Umbilical cord (tissue), 2 donors: ENCODE data around the gene ABLIM1. TPM values are rescaled to one million over a fixed set of nuclear protein-coding genes. Genes with fewer than 3 reads are reported as not detected.

Source experiments
- DNase-seq: peaks from one replicate; pipeline ENCODE4 v3.0.0-alpha.2; 2015; ENCODE audit warnings: low spot score
- total RNA-seq: library from RNA; depleted of rRNA; stranded (reverse); fragments of >200 nt; gene quantifications from one replicate; pipeline ENCODE4 v1.2.3, GENCODE V29; 2014; ENCODE audit warnings: low replicate concordance; ENCODE audit not compliant: insufficient read depth

Gene ABLIM1
- total RNA-seq, 1 donor from 2014 or later: 70.5 TPM

GRCh38 chr10:114648368-114648767 lies 9.7 kb downstream of the ABLIM1 start:
- peak; percentile 72 for DNase-seq

GRCh38 chr10:114647545-114648138 lies 10.4 kb downstream of the ABLIM1 start:
- DNase-seq: no peak

GRCh38 chr10:114646426-114646825 lies 11.6 kb downstream of the ABLIM1 start:
- no peak for DNase-seq

DNA sequence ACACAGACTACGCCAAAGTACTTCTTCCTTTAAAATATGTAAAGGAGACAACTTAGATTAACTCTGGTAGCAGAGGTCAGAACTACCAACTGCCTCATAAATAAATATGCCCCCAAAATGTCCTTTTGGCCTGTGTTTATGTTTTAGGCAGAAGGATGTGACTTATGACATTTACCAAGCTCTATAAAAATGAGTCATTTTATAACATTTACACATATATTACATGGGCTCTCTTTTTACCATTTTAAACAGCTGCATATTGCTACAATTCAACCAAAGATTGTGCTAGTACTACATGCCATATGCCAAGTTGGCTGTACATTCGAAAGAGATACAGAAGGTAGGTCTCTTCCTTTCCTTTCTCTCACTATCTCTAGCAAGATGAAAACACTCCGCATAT lies 12.4 kb downstream of the ABLIM1 start:
- DNase-seq: no peak

DNA sequence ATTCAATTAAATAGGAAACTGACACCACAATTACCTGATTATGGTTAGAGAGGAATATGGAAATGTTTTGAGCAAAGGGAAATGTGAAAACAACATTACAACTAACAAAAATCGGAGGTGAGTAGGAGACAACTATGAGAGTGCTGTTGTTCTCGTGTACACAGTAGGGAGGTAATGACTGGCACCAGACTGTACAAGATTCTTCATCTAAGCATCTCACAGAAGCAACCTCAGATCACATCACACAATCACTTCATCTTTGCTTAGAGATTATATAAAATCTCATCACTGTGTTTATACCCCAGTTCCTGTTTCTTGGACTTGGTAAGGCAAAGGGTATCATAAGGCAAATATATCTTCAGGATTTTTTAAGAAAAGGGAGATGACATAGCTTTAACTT lies 14.9 kb downstream of the ABLIM1 start:
- no peak for DNase-seq

DNA sequence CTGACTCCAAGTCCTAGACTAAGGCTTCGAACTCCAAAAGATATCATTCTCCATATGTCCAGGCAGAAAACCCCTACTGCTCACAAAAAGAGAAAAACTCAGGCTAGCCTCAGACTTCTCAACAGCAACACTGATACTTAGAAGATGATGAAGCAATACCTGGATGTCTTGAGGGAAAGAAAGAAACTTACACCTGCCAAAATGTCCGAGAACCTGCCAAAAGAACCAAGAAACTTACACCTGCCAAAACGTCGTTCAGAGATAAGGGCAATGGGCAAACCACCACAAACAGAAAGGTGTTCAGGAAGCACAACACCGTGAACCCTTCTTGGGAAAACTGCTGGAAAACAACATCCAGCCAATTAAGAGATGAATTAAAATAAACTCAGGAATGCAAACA lies 15.3 kb downstream of the ABLIM1 start:
- no peak for DNase-seq

- DNase-seq: no peak
These were observed 19.1 kb downstream of the ABLIM1 start for GRCh38 chr10:114638821-114639625.

DNA sequence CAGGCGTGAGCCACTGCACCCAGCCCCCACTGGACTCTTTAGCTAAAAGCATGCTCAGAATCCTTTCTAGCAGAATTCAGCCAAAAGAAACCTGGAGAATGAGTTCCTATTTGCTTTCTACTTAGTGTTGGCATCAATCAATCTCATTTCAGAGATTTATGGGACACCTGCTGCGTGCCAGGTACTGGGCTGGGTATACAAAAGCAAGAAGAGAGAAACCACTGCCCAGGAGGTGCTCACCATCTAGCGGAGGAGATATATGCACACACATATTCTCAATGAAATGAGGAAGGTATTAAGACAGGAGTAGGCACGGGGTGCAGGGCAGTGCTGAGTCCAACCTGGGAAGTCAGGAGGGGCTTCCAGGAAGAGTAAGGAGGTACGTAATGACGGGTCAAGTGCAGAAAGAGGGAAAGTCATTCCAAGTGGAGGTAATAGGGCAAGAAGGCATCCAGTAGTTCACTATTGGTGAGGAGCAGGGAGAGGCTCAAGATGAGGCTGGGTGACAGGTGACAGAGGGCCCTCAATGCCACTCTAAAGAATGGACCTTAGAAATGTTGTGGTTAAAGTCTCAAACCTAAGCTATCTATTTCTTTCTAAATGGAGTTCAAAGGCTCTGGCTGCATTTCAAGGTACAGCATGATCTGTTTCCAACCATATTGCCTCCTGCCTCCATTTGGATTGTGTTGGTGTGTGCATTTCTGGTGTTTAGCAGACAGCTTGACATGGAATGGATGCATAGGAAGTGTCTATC lies 22.1 kb downstream of the ABLIM1 start:
- no peak for DNase-seq

- no peak for DNase-seq
These were observed 23.0 kb downstream of the ABLIM1 start for GRCh38 chr10:114635101-114635500.

DNA sequence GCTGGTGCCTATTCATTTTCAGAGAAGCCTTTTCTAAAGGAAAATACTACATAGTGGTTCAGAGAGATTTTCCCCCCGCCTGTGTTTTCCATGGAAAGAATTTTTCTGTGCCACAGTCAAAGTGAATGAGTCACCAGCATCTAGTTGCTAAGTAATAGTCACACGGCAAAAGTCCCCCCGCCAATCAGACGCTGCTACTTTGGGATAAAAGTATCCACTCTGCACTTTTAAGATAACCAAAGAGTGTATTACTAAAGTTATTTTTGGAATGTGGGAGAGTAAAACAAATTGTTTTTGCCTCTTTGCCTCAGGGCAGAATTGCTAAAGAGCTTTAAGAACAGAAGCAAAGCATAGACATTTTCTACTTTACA lies 23.5 kb downstream of the ABLIM1 start:
- DNase-seq: peak; percentile 96

DNA sequence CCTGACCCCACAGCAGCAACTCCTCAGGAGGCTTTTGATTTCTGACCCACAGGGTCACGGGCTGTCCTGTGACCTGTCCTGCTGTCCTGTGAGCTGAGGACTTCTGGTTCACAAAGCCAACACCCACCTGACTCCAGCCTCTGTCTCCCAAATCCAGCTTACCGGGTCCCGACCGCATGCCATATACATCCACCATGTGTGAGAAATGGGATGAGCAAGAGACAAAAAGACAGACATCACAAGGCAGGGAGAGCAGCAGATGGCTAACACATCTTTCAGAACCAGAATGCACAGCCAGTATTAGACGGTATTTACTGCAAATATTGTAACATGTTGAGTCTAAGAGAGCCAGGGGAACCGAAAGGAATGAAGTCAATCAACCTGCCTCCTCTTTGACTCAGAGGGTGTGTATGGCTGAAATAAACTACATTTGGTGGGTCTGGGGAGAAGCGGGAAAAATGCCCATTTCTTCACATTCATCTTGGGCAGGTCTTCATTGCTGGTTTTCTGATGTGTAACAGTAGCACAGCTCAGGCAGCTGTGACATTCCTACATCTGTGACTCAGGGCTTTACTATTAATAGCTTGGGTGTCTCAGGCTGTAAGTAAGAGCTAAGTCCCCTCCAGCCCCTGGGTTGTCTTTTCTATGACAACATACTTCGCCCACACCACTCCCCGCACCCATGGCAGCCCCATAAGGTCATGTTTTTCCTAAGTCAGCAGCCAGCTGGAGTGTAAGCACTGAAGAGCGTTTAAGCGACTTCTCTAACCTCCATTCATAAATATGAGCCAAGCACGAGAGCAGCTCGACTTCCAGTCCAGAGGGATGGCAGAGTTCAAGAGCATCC lies 25.0 kb downstream of the ABLIM1 start:
- DNase-seq: peak; percentile 90

DNA sequence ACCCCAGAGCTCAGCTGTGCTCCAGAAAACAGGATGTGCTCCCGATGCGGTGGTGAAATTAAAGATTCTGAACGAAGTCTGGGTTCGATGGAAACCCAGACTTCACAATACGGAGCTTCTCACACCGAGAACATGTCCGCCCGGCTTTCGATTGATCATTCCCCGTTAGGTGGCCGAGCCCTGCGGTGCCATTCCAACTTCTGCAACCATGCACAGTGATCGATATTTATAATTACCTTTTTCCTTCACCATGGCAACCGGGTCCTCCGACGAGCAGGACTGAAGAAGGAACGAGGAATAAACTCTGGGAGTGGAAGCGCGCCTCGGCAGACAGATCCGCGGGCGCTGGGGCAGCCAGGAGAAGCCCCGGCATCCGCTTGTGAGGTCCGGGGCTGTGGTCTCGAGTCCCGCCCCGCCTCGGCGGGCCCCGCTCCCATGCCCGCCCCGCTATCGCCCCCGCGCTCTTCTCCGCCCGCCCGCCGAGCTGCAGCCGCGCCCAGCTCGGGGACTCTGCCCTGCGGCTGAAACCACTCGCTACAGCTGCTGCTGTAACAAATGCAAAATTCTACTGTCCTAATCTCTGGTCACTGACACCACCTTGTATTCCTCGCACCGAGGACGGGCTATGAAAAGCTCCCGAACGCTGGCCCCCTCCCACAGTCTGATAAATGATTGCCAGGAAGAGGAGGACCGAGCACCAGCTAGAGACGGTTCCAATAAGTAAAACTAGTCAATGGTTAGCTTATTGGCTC lies 26.2 kb downstream of the ABLIM1 start:
- peak; percentile 67 for DNase-seq

DNA sequence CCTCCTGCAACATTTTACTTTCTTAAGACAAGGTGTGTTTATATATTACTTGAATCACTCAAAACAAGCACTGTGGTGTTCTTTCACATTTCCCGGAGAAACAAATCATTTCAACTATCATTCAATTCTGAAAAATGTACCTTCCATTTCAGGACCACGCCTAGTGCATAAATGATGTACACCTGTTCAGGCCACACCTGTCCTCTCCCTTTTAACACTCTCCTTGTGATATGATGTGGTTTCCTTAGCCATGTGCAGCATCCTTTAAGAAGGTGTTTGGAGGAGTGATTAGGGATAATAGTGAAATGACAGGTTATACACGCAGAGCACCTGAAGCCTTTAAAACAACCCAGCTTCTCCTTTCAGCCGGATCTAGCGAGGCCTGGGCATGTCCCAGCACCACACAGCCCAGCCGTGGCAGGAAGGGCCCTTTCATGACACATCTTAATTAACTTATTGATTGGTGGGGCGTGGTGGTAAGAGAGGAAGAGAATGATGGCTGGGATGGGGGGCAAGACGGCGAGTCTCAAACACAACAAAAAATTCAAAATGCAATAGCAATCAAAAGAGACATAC lies 26.9 kb downstream of the ABLIM1 start:
- no peak for DNase-seq

GRCh38 chr10:114629824-114630730 lies 28.0 kb downstream of the ABLIM1 start:
- no peak for DNase-seq

- DNase-seq: no peak
These were observed 28.8 kb downstream of the ABLIM1 start for GRCh38 chr10:114629083-114629823.

DNA sequence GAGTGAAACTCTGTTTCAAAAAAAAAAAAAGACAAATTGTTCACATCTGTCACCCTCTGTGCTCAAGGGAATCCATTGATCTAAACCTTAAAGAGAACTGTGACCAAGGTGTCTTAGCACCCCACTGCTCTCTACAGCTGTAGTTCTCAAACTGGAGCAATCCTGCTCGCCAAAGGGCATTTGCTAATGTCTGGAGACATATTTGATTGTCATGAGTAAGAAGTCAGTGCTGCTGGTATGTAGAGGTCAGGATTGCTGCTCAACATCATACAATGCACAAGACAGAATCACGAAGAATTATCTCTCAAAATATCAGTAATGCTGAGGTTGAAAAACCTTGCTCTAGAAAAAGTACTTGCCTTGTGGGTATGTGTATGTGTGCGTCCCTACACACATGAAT lies 30.0 kb downstream of the ABLIM1 start:
- DNase-seq: no peak

DNA sequence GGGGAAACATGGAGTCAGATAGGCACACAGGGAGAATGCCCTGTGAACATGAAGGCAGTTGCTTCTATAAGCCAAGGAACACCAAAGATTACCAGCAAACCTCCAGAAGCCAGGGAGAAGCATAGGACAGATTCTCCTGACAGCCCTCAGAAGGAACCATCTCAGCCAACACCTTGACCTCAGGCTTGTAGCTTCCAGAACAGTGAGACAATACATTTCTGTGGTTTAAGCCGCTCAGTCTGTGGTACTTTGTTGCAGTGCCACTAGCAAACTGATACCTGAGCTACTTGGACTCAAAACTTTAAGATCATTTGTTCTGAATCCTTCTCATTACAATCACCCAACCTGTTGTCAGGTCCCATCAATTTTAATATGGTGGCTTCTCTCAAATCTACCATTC lies 31.2 kb downstream of the ABLIM1 start:
- no peak for DNase-seq

GRCh38 chr10:114624951-114625780 lies 32.9 kb downstream of the ABLIM1 start:
- no peak for DNase-seq
